Transverse colon (tissue), 4 donors: ENCODE results near the gene HNRNPDL. TPM values are rescaled to one million over a fixed set of nuclear protein-coding genes. Genes with fewer than 3 reads are reported as not detected.

Experiments
- DNase-seq: peaks from one replicate; pipeline ENCODE4 v3.0.0-alpha.2; 2019
- H3K27ac ChIP-seq, 4 donors: fragments of 200-600 bp; sonication (generic); 2 replicates each; pipeline ENCODE4 v1.5.1; 2016 to 2018; ENCODE audit warnings: inconsistent platforms in 4 of 4
- H3K27me3 ChIP-seq: fragments of 200-600 bp; sonication (generic); 2 replicates; pipeline ENCODE4 v1.5.1; 2017; ENCODE audit warnings: inconsistent platforms
- H3K36me3 ChIP-seq, 4 donors: fragments of 200-600 bp; sonication (generic); 2 replicates each; pipeline ENCODE4 v1.5.1; 2017 to 2019; ENCODE audit warnings: inconsistent platforms in 4 of 4
- H3K4me1 ChIP-seq, 4 donors: fragments of 200-600 bp; sonication (generic); 2 replicates each; pipeline ENCODE4 v1.5.1; 2017 to 2020; ENCODE audit warnings: inconsistent platforms in 4 of 4
- H3K4me3 ChIP-seq, 4 donors: fragments of 200-600 bp; sonication (generic); 1 replicate in 1 of 4; 2 replicates in 3 of 4; pipeline versions ENCODE4 v1.5.1 to v1.6.1; 2017 to 2019; ENCODE audit warnings: inconsistent platforms in 4 of 4
- H3K9me3 ChIP-seq, 2 donors: fragments of 200-600 bp; sonication (generic); 2 replicates each; pipeline ENCODE4 v1.5.1; 2017 to 2019; ENCODE audit warnings: inconsistent platforms in 2 of 2
- EP300 ChIP-seq: sonication (generic); formaldehyde crosslinking; IDR thresholded peaks from one replicate; pipeline ENCODE4 v1.6.1; 2017; ENCODE audit warnings: antibody characterized with exemption, low read depth
- POLR2A ChIP-seq: fragments of 450-650 bp; IDR thresholded peaks from one replicate; pipeline ENCODE4 v1.6.1; 2016; ENCODE audit warnings: antibody characterized with exemption, mild to moderate bottlenecking, moderate library complexity
- POLR2AphosphoS5 ChIP-seq, 3 donors: sonication (generic); formaldehyde crosslinking; IDR thresholded peaks; one replicate each; pipeline ENCODE4 v1.6.1; 2016; ENCODE audit warnings: antibody characterized with exemption in 3 of 3
- WGBS, 2 donors: methylation state at CpG; one replicate each; pipeline ENCODE4 v1.1.5; 2018; ENCODE audit warnings: low coverage in 1 of 2; 5-methylcytosine and 5-hydroxymethylcytosine counted together
- in situ Hi-C, 4 donors: fragments of 200-750 bp; cut with MboI; loops; one replicate each; pipeline versions ENCODE4 v1.15.0 to v1.15.1; 2017; ENCODE audit warnings: low sequenced_read_pairs in 3 of 4, low pct_ligation_motif_present in 1 of 4, low pct_unique_long_range_greater_than_20kb in 1 of 4
- intact Hi-C: fragments of 100-400 bp; cut with DNase I; formaldehyde crosslinking; loops from one replicate; pipeline ENCODE4 v1.15.1; 2023; ENCODE audit warnings: low total_unique reads
- total RNA-seq, 4 donors: library from RNA; depleted of rRNA; stranded (reverse); fragments of >200 nt; gene quantifications; one replicate each; pipeline ENCODE4 v1.1.0, GENCODE V29; 2016
- TF ChIP-seq, protein P1 (sequence below), 5 experiments: fragments of 200-600 bp in 3 of 5; fragments of 450-650 bp in 2 of 5; sonication (generic) in 3 of 5; IDR thresholded peaks; 1 replicate in 2 of 5; 2 replicates in 3 of 5; pipeline ENCODE4 v1.5.1; 2016 to 2017; ENCODE audit warnings: antibody characterized with exemption in 5 of 5, inconsistent platforms in 3 of 5, mild to moderate bottlenecking in 2 of 5, moderate library complexity in 1 of 5

The HNRNPDL gene
- total RNA-seq, 4 donors from 2014 or later, result 78.4 to 131 (median 100) TPM

DNA sequence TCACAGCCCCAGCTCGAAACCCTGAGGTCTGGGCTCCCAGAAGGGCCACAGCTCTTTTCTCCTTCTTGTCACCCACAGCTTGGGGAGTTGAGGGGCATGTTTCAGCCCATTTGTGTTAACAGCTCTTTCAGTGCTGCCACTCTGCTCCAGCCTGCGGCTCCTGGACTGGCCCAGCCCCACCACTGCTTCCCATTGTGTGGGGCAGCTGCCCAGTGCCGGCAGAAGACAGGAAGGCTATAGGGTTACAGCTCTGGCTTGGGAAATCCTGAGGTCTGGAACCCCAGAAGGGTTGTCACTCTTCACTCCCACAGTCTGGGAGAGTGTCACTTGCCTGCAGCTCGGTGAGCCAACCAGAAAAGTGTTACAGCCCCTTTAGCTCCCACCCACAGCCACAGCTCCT, 49.4 kb downstream of the HNRNPDL start:
- DNase-seq, result no peak
- in situ Hi-C loops (no loop called here), intact Hi-C loops (no loop called here)
- Histone ChIP-seq H3K4me1 (peaks cover 0 to 4% (median 2%) of the 10 kb centered on the region in 4 donors), H3K36me3 (no peaks in the 10 kb centered on the region), H3K27me3 (no peaks in the 10 kb centered on the region), H3K4me3 (no peak overlapping the region), H3K27ac (no peak overlapping the region), H3K9me3 (no peaks in the 10 kb centered on the region)
- no peak for TF ChIP-seq POLR2AphosphoS5 (IDR thresholded peaks at IDR 0.05)
- no peak for TF ChIP-seq EP300
- TF ChIP-seq, protein P1, sequence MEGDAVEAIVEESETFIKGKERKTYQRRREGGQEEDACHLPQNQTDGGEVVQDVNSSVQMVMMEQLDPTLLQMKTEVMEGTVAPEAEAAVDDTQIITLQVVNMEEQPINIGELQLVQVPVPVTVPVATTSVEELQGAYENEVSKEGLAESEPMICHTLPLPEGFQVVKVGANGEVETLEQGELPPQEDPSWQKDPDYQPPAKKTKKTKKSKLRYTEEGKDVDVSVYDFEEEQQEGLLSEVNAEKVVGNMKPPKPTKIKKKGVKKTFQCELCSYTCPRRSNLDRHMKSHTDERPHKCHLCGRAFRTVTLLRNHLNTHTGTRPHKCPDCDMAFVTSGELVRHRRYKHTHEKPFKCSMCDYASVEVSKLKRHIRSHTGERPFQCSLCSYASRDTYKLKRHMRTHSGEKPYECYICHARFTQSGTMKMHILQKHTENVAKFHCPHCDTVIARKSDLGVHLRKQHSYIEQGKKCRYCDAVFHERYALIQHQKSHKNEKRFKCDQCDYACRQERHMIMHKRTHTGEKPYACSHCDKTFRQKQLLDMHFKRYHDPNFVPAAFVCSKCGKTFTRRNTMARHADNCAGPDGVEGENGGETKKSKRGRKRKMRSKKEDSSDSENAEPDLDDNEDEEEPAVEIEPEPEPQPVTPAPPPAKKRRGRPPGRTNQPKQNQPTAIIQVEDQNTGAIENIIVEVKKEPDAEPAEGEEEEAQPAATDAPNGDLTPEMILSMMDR (IDR thresholded peaks at IDR 0.05), result no peak
- TF ChIP-seq POLR2A, result no peak
- WGBS, 2 donors, result 91% methylated on average over 4 of the region's 4 CpGs; no CpG with 5 or more reads in 1 of the 2 donors

DNA sequence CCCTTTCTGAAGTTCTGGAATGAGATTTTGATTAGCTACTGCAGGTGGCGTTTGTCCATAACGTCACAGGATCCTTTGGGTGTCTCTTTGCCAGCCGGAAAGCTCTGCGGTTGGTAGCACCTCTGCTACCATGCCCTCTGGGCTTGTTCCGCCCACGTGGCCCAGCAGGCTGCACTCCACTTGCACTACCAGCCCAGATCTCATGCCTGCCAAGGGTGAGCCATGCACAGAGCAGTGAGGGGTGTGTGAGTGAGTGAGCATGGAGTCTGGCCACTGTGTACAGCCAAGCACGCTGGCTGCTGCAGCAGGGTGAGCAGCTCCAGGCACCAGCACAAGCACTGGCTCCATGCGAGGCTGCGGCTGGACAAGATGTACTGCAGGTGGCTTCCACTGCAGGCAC, 49.9 kb downstream of the HNRNPDL start:
- in situ Hi-C loops, result no loop called here
- intact Hi-C loops, result no loop called here
- Histone ChIP-seq H3K36me3 (no peaks in the 10 kb centered on the region), H3K4me1 (peaks cover 0 to 9% (median 7%) of the 10 kb centered on the region in 4 donors), H3K27me3 (no peaks in the 10 kb centered on the region), H3K4me3 (no peak overlapping the region), H3K9me3 (no peaks in the 10 kb centered on the region), H3K27ac (no peak overlapping the region)
- DNase-seq, result no peak
- WGBS, 2 donors, result 79 to 94% methylated on average over 2 to 9 of the region's 9 CpGs
- TF ChIP-seq POLR2AphosphoS5 (IDR thresholded peaks at IDR 0.05) (no peak), POLR2A (no peak), EP300 (no peak)

DNA sequence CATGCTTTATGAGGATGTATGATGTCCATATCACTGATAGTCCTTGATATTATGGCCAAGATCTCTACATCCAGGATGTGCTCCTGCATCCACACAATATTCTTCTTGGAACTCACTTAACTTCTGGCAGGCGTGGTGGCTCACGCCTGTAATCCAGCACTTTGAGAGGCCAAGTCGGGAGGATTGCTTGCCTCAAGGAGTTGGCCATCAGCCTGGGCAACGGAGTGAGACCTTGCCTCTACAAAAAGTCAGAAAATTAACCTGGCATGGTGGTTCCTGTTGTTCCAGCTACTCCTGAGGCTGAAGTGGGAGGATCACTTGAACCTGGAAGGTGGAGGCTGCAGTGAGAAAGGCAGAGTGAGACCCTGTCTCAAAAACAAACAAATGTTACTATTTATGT, 54.2 kb downstream of the HNRNPDL start:
- WGBS, 2 donors, result 82 to 91% methylated on average over 3 to 4 of the region's 4 CpGs
- intact Hi-C loops, result loop anchor here (10.0 kb wide), 1 partner anchor 509 kb away; no protein-coding TSS in a partner anchor

DNA sequence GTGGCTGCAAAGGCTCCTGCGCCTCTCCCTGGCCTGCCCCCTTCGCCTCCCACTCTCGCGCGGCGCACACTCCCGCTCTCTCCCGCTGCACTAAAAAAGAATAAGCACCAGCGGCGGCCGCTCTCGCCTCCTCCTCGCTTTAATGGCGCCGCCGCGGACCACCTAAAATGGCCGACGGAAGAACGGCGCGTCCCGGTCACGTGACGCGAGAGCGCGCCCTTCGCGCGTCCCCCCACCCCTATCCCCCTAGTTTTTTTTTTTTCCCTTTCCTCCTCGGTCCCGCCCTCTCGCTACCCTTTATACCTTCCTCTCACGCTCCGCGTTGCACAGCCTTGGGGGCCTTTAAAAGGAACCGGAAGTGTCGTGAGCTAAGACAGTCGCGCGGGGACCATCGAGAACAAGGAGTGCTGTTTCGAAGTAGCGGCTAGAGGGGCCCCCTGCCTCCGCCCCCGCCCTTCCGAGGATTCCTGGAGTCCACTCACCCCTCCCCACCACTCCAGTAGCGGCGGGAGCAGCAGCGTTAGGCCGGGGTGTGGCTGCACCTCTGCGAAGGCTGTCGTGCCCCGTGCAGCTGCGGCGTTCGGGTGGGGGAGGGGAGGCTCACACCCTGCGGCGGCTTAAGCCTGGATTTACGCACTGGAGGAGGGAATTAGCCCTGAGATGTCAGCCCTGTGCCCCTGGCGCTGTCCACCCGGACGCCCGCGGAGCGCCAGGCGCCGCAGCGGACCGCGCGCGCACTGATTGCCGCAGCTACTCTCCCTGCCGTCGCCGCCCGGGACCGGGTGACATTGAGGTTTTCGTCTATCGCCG, 56.2 kb downstream of the HNRNPDL start, which contains the start of gene HNRNPD:
Gene HNRNPD (minus strand): TSS at position 176 of the 810 bp plus-strand sequence. CDS start 313 bp downstream, outside the sequence.
- Histone ChIP-seq H3K9me3 (no peaks in the 10 kb centered on the region), H3K4me3 (peak within 1 kb of the TSS; percentile 77 to 97 (median 86)), H3K27me3 (no peaks in the 10 kb centered on the region), H3K4me1 (peaks cover 16 to 45% (median 34%) of the 10 kb centered on the region in 4 donors), H3K27ac (peak within 1 kb of the TSS; percentile 97 to 100 (median 99)), H3K36me3 (no peaks in the 10 kb centered on the region)
- 0 to 5% methylated on average over 4 to 68 of the region's 83 CpGs for WGBS, 2 donors
- peak; percentile 98 for DNase-seq
- TF ChIP-seq EP300 (peak; percentile 44), POLR2A (peak; percentile 95), POLR2AphosphoS5 (IDR thresholded peaks at IDR 0.05) (peak; percentile 91 to 96 (median 96))
- TF ChIP-seq, protein P1 (IDR thresholded peaks at IDR 0.05), result peak in 1 of 5 experiments; percentile 29
- in situ Hi-C loops, result loop anchor here in 2 of 4 donors (10.0 kb wide), 2 partner anchors 51 to 61 kb away; partner anchors contain the start of genes ENOPH1 (in 1 of the 2) and HNRNPDL (in 1 of the 2)
- intact Hi-C loops, result loop anchor here (1.0 to 10.0 kb wide), 2 partner anchors 55 to 511 kb away; no protein-coding TSS in a partner anchor

More for the DNA sequence above, 54.2 kb downstream of the HNRNPDL start:
- TF ChIP-seq POLR2AphosphoS5 (IDR thresholded peaks at IDR 0.05) (no peak), EP300 (no peak)
- TF ChIP-seq, protein P1 (IDR thresholded peaks at IDR 0.05), result no peak
- no peak for DNase-seq
- H3K27ac ChIP-seq, result no peak overlapping the region
- no peaks in the 10 kb centered on the region for H3K27me3 ChIP-seq
- in situ Hi-C loops, result loop anchor here in 3 of 4 donors (5.0 to 10.0 kb wide), 3 partner anchors 49 to 59 kb away; partner anchors contain the start of genes ENOPH1 (in 1 of the 3) and HNRNPDL (in 1 of the 3)
- peaks cover 4 to 24% (median 15%) of the 10 kb centered on the region in 4 donors for H3K4me1 ChIP-seq
- no peak overlapping the region for H3K4me3 ChIP-seq
- no peaks in the 10 kb centered on the region for H3K9me3 ChIP-seq
- H3K36me3 ChIP-seq, result no peaks in the 10 kb centered on the region
